ENCODE data around the gene C2CD2L. TPM values are rescaled to one million over a fixed set of nuclear protein-coding genes. Genes with fewer than 3 reads are reported as not detected.

Gene C2CD2L
- total RNA-seq, 2 donors from 2014 or later, result 2.4 to 3.1 TPM

- Mint-ChIP-seq H3K27me3 (ENCODE audit: insufficient read depth) (peaks cover 59% of the 10 kb centered on the region), H3K4me3 (no peak overlapping the region), H3K36me3 (ENCODE audit: low read depth) (no peaks in the 10 kb centered on the region), H3K27ac (no peak overlapping the region), H3K4me1 (peaks cover 9% of the 10 kb centered on the region), H3K9me3 (no peaks in the 10 kb centered on the region)
- Histone ChIP-seq H3K4me1 (ENCODE audit: control insufficient read depth, insufficient read depth, low read length) (peaks cover 10% of the 10 kb centered on the region), H3K27me3 (ENCODE audit: control insufficient read depth, insufficient read depth, low read length, poor library complexity, severe bottlenecking) (peaks cover 40% of the 10 kb centered on the region), H3K9ac (ENCODE audit: extremely low read depth, low read length, poor library complexity, severe bottlenecking) (no peak overlapping the region), H3K27ac (ENCODE audit: low read depth, low read length) (no peak overlapping the region), H3K9me3 (ENCODE audit: control insufficient read depth, low read length) (no peaks in the 10 kb centered on the region), H3K36me3 (ENCODE audit: control insufficient read depth, insufficient read depth, low read length) (no peaks in the 10 kb centered on the region), H3K4me3 (ENCODE audit: low read length) (no peak overlapping the region)
- TF ChIP-seq CTCF (conservative IDR thresholded peaks at IDR 0.05), result no peak
- no peak for DNase-seq
- 75 to 94% methylated on average over 4 of the region's 4 CpGs for WGBS, 2 experiments (ENCODE audit: insufficient coverage in 1 of 2, insufficient read length in 1 of 2)
Observed at GRCh38 chr11:119152604-119153003, 45.5 kb downstream of the C2CD2L start.

- TF ChIP-seq CTCF (conservative IDR thresholded peaks at IDR 0.05), result peak; percentile 68
- Histone ChIP-seq H3K9me3 (ENCODE audit: control insufficient read depth, low read length) (no peaks in the 10 kb centered on the region), H3K36me3 (ENCODE audit: control insufficient read depth, insufficient read depth, low read length) (no peaks in the 10 kb centered on the region), H3K4me3 (ENCODE audit: low read length) (no peak overlapping the region), H3K4me1 (ENCODE audit: control insufficient read depth, insufficient read depth, low read length) (peaks cover 7% of the 10 kb centered on the region), H3K27ac (ENCODE audit: low read depth, low read length) (no peak overlapping the region), H3K27me3 (ENCODE audit: control insufficient read depth, insufficient read depth, low read length, poor library complexity, severe bottlenecking) (peaks cover 34% of the 10 kb centered on the region), H3K9ac (ENCODE audit: extremely low read depth, low read length, poor library complexity, severe bottlenecking) (no peak overlapping the region)
- WGBS, 2 experiments (ENCODE audit: insufficient coverage in 1 of 2, insufficient read length in 1 of 2), result 86 to 96% methylated on average over 6 to 9 of the region's 9 CpGs
- no peaks in the 10 kb centered on the region for H3K36me3 Mint-ChIP-seq (ENCODE audit: low read depth)
- DNase-seq, result peak; percentile 78
- H3K27me3 Mint-ChIP-seq (ENCODE audit: insufficient read depth), result peaks cover 53% of the 10 kb centered on the region
- no peaks in the 10 kb centered on the region for H3K9me3 Mint-ChIP-seq
- H3K4me1 Mint-ChIP-seq, result peaks cover 5% of the 10 kb centered on the region
- no peak overlapping the region for H3K4me3 Mint-ChIP-seq
- H3K27ac Mint-ChIP-seq, result no peak overlapping the region
Observed at GRCh38 chr11:119153049-119153818, 46.1 kb downstream of the C2CD2L start.

GRCh38 chr11:119154178-119154577, 47.0 kb downstream of the C2CD2L start:
- Mint-ChIP-seq H3K27ac (no peak overlapping the region), H3K9me3 (no peaks in the 10 kb centered on the region), H3K36me3 (ENCODE audit: low read depth) (no peaks in the 10 kb centered on the region), H3K4me1 (no peaks in the 10 kb centered on the region), H3K27me3 (ENCODE audit: insufficient read depth) (peaks cover 48% of the 10 kb centered on the region), H3K4me3 (no peak overlapping the region)
- Histone ChIP-seq H3K27me3 (ENCODE audit: control insufficient read depth, insufficient read depth, low read length, poor library complexity, severe bottlenecking) (peaks cover 27% of the 10 kb centered on the region), H3K27ac (ENCODE audit: low read depth, low read length) (no peak overlapping the region), H3K9me3 (ENCODE audit: control insufficient read depth, low read length) (no peaks in the 10 kb centered on the region), H3K9ac (ENCODE audit: extremely low read depth, low read length, poor library complexity, severe bottlenecking) (no peak overlapping the region), H3K36me3 (ENCODE audit: control insufficient read depth, insufficient read depth, low read length) (no peaks in the 10 kb centered on the region), H3K4me3 (ENCODE audit: low read length) (no peak overlapping the region), H3K4me1 (ENCODE audit: control insufficient read depth, insufficient read depth, low read length) (peaks cover 4% of the 10 kb centered on the region)
- 91 to 95% methylated on average over 4 of the region's 6 CpGs for WGBS, 2 experiments (ENCODE audit: insufficient coverage in 1 of 2, insufficient read length in 1 of 2)
- no peak for TF ChIP-seq CTCF (conservative IDR thresholded peaks at IDR 0.05)
- DNase-seq, result no peak

Measured in endodermal cell (in vitro differentiated cells).